ENCODE results near the gene ANKRD12. TPM values are rescaled to one million over a fixed set of nuclear protein-coding genes. Genes with fewer than 3 reads are reported as not detected.

Gene ANKRD12
- total RNA-seq, 1 donor: 19.7 TPM

GRCh38 chr18:9178557-9178956 is 42.0 kb downstream of the ANKRD12 start:
- DNase-seq (ENCODE audit: low read depth in 2 of 3, low spot score in 2 of 3): no peak

GRCh38 chr18:9181275-9181674 is 44.7 kb downstream of the ANKRD12 start:
- DNase-seq (ENCODE audit: low read depth in 2 of 3, low spot score in 2 of 3): no peak

- no peak for DNase-seq (ENCODE audit: low read depth in 2 of 3, low spot score in 2 of 3)
These were observed 46.3 kb downstream of the ANKRD12 start for GRCh38 chr18:9182852-9183399.

GRCh38 chr18:9184998-9185613 is 48.5 kb downstream of the ANKRD12 start:
- DNase-seq (ENCODE audit: low read depth in 2 of 3, low spot score in 2 of 3): peak in 1 of 3 donors; percentile 31

- no peak for DNase-seq (ENCODE audit: low read depth in 2 of 3, low spot score in 2 of 3)
These were observed 52.0 kb downstream of the ANKRD12 start for GRCh38 chr18:9188359-9189231.

GRCh38 chr18:9189491-9189890 is 52.9 kb downstream of the ANKRD12 start:
- no peak for DNase-seq (ENCODE audit: low read depth in 2 of 3, low spot score in 2 of 3)

- no peak for DNase-seq (ENCODE audit: low read depth in 2 of 3, low spot score in 2 of 3)
These were observed 55.2 kb downstream of the ANKRD12 start for GRCh38 chr18:9191658-9192256.

GRCh38 chr18:9193031-9193430 is 56.5 kb downstream of the ANKRD12 start:
- DNase-seq (ENCODE audit: low read depth in 2 of 3, low spot score in 2 of 3): no peak

GRCh38 chr18:9196568-9196967 is 60.0 kb downstream of the ANKRD12 start:
- no peak for DNase-seq (ENCODE audit: low read depth in 2 of 3, low spot score in 2 of 3)

- no peak for DNase-seq (ENCODE audit: low read depth in 2 of 3, low spot score in 2 of 3)
These were observed 63.1 kb downstream of the ANKRD12 start for GRCh38 chr18:9199681-9200080.

GRCh38 chr18:9201224-9201623 is 64.6 kb downstream of the ANKRD12 start:
- no peak for DNase-seq (ENCODE audit: low read depth in 2 of 3, low spot score in 2 of 3)

- DNase-seq (ENCODE audit: low read depth in 2 of 3, low spot score in 2 of 3): no peak
These were observed 68.1 kb downstream of the ANKRD12 start for GRCh38 chr18:9204659-9205058.

- DNase-seq (ENCODE audit: low read depth in 2 of 3, low spot score in 2 of 3): no peak
These were observed 69.8 kb downstream of the ANKRD12 start for GRCh38 chr18:9206421-9206820.

- DNase-seq (ENCODE audit: low read depth in 2 of 3, low spot score in 2 of 3): no peak
These were observed 72.7 kb downstream of the ANKRD12 start for GRCh38 chr18:9209279-9209678.

GRCh38 chr18:9210966-9211365 is 74.4 kb downstream of the ANKRD12 start:
- no peak for DNase-seq (ENCODE audit: low read depth in 2 of 3, low spot score in 2 of 3)

- DNase-seq (ENCODE audit: low read depth in 2 of 3, low spot score in 2 of 3): no peak
These were observed 75.4 kb downstream of the ANKRD12 start for GRCh38 chr18:9211955-9212354.

GRCh38 chr18:9215221-9215933 is 78.8 kb downstream of the ANKRD12 start:
- no peak for DNase-seq (ENCODE audit: low read depth in 2 of 3, low spot score in 2 of 3)

- DNase-seq (ENCODE audit: low read depth in 2 of 3, low spot score in 2 of 3): no peak
These were observed 79.9 kb downstream of the ANKRD12 start for GRCh38 chr18:9216459-9216858.

- DNase-seq (ENCODE audit: low read depth in 2 of 3, low spot score in 2 of 3): no peak
These were observed 81.3 kb downstream of the ANKRD12 start for GRCh38 chr18:9217743-9218451.

- no peak for DNase-seq (ENCODE audit: low read depth in 2 of 3, low spot score in 2 of 3)
These were observed 84.5 kb downstream of the ANKRD12 start for GRCh38 chr18:9221040-9221439.
